ENCODE measurements around the gene GPR35. TPM values are rescaled to one million over a fixed set of nuclear protein-coding genes. Genes with fewer than 3 reads are reported as not detected.

GPR35 gene
- total and polyA plus RNA-seq, 2 donors (not counting 1 experiment from before 2014, with no cell fraction given) = 1.2 TPM; not detected in 1

DNA sequence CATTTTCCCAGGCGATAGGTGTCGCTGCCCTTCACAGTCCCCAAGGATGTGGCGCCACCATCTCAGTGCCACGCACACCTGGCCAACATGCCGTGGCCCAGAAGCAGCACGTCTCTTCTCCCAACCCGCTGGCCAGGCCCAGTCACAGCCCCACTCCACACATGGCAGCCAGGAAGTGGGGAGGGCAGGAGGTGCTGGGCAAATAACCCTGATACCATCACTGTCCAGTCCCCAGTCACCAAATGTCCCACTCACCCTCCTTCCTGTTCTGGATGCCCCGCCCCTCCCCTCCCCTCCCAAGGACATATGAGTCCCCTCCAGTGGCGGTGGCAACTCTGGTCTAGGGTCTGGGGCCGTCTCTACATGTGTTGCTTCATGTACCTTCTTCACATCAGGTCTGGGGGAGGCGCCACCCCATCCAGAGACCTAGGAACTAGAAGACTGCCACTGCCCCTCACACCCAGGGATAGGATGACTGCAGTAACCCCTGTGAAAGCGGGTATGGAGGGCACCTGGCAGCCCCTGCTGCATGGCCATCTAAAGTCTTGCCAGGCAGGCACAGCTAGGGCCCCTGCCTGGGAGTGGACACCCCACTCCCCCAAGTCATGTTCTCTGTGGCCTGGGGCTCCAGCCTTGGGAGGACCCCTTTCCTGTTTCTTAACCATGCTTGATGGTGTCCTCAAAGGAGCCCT lies 46.1 kb upstream of the GPR35 start:
- Histone ChIP-seq H2AFZ (ENCODE audit: low read length) (no peak overlapping the region), H3K9ac (ENCODE audit: insufficient read depth, low read length) (no peak overlapping the region), H3K9me3 (ENCODE audit: control insufficient read depth, insufficient read depth, low read depth, low read length) (no peaks in the 10 kb centered on the region), H3K79me2 (ENCODE audit: control insufficient read depth, insufficient read depth, low read length) (peaks cover 23% of the 10 kb centered on the region), H3K4me2 (ENCODE audit: extremely low read depth, insufficient read depth, low read length) (no peak overlapping the region), H3K4me3 (replicated peaks in 1 of 4; ENCODE audit: control extremely low read depth in 1 of 4, insufficient read depth in 1 of 4, low read depth in 3 of 4, low read length in 4 of 4) (no peak overlapping the region), H4K20me1 (ENCODE audit: control insufficient read depth, extremely low read depth, insufficient read depth, low read length) (no peaks in the 10 kb centered on the region), H3K27ac (ENCODE audit: insufficient read depth, low read length) (peak overlapping the region; percentile 67), H3K27me3 (ENCODE audit: control insufficient read depth, insufficient read depth, low read length) (no peaks in the 10 kb centered on the region), H3K36me3 (ENCODE audit: control insufficient read depth, insufficient read depth, low read length) (peaks cover 5% of the 10 kb centered on the region), H3K4me1 (ENCODE audit: control insufficient read depth, extremely low read depth, insufficient read depth, low read length) (peaks cover 6% of the 10 kb centered on the region)
- no peak for DNase-seq (ENCODE audit: low read depth in 2 of 2)
- TF ChIP-seq, protein P1, sequence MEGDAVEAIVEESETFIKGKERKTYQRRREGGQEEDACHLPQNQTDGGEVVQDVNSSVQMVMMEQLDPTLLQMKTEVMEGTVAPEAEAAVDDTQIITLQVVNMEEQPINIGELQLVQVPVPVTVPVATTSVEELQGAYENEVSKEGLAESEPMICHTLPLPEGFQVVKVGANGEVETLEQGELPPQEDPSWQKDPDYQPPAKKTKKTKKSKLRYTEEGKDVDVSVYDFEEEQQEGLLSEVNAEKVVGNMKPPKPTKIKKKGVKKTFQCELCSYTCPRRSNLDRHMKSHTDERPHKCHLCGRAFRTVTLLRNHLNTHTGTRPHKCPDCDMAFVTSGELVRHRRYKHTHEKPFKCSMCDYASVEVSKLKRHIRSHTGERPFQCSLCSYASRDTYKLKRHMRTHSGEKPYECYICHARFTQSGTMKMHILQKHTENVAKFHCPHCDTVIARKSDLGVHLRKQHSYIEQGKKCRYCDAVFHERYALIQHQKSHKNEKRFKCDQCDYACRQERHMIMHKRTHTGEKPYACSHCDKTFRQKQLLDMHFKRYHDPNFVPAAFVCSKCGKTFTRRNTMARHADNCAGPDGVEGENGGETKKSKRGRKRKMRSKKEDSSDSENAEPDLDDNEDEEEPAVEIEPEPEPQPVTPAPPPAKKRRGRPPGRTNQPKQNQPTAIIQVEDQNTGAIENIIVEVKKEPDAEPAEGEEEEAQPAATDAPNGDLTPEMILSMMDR (conservative IDR thresholded peaks at IDR 0.05 in 1 of 2, IDR thresholded peaks at IDR 0.05 in 1 of 2; ENCODE audit: low read depth in 1 of 2, low read length in 2 of 2) = no peak
- no peak for TF ChIP-seq EZH2 (IDR thresholded peaks at IDR 0.05; ENCODE audit: low read length, missing control alignments)

DNA sequence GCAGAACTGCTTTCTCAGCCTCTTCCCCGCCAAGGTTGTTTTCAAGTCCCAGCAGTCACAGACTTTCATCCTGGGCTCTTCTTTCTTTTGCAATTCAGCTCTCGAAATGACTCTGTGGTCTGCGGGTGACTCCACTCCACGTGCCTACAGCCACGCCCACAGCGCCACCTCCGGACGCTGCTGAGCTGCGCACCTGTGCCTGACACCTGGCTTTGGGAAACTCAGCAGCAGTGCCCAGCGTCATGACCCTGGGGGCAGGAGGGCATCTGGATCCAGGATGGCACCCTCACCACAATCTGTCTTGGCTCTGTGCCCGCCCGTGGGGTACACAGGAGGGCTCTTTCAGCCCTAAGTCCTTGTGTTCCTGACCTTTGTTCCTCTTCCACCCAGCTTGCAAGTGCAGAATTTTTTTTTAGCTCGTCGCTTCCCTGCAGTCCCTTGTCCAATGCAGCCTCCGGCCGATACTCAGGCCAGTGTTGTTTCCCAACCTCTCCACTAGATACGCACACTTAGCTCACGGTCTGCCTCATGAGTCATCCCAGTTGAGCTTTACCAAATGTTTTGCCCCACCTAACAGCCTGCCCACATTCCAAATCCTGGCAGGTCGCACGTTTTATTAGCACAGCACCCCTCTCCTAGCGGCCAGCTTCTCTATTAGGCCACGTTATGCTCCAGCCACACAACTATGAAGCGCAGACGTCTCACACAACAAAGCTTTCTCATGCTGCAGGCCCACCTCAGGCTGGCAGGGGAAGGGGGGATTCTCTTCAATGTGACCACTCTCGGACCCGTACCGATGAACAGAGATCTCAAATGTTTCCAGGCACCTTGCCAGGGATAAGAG lies 45.3 kb upstream of the GPR35 start:
- Histone ChIP-seq H4K20me1 (ENCODE audit: control insufficient read depth, extremely low read depth, insufficient read depth, low read length) (no peaks in the 10 kb centered on the region), H3K27me3 (ENCODE audit: control insufficient read depth, insufficient read depth, low read length) (no peaks in the 10 kb centered on the region), H2AFZ (ENCODE audit: low read length) (no peak overlapping the region), H3K27ac (ENCODE audit: insufficient read depth, low read length) (peak overlapping the region; percentile 67), H3K4me3 (replicated peaks in 1 of 4; ENCODE audit: control extremely low read depth in 1 of 4, insufficient read depth in 1 of 4, low read depth in 3 of 4, low read length in 4 of 4) (no peak overlapping the region), H3K36me3 (ENCODE audit: control insufficient read depth, insufficient read depth, low read length) (peaks cover 5% of the 10 kb centered on the region), H3K79me2 (ENCODE audit: control insufficient read depth, insufficient read depth, low read length) (peaks cover 30% of the 10 kb centered on the region), H3K9ac (ENCODE audit: insufficient read depth, low read length) (no peak overlapping the region), H3K9me3 (ENCODE audit: control insufficient read depth, insufficient read depth, low read depth, low read length) (no peaks in the 10 kb centered on the region), H3K4me2 (ENCODE audit: extremely low read depth, insufficient read depth, low read length) (no peak overlapping the region), H3K4me1 (ENCODE audit: control insufficient read depth, extremely low read depth, insufficient read depth, low read length) (peaks cover 10% of the 10 kb centered on the region)
- peak; percentile 84 to 97 for DNase-seq (ENCODE audit: low read depth in 2 of 2)
- no peak for TF ChIP-seq EZH2 (IDR thresholded peaks at IDR 0.05; ENCODE audit: low read length, missing control alignments)
- TF ChIP-seq, protein P1 (conservative IDR thresholded peaks at IDR 0.05 in 1 of 2, IDR thresholded peaks at IDR 0.05 in 1 of 2; ENCODE audit: low read depth in 1 of 2, low read length in 2 of 2) = peak in 1 of 2 donors; percentile 20

DNA sequence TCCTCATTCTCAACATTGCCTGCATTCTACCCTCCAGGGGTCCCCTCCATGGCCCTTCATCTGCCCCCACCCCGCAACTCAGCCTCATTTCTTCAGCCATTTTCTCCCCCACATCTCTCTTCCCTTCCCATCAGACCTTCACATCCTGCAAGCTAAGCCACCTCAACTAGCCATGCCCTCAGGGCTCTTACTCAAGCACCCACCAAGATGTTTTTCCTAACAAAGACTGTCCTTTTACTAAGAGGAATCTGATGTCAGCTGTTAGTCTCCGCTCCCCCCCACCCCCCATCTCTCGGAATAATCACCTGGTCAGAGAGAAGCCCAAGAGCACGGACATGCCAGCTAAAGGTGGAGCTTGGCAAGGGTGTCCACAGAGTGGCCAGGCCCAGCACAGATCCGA lies 43.5 kb upstream of the GPR35 start:
- no peaks in the 10 kb centered on the region for H3K27me3 ChIP-seq (ENCODE audit: control insufficient read depth, insufficient read depth, low read length)
- no peaks in the 10 kb centered on the region for H3K9me3 ChIP-seq (ENCODE audit: control insufficient read depth, insufficient read depth, low read depth, low read length)
- H3K4me3 ChIP-seq (replicated peaks in 1 of 4; ENCODE audit: control extremely low read depth in 1 of 4, insufficient read depth in 1 of 4, low read depth in 3 of 4, low read length in 4 of 4) = no peak overlapping the region
- DNase-seq (ENCODE audit: low read depth in 2 of 2) = no peak
- H3K79me2 ChIP-seq (ENCODE audit: control insufficient read depth, insufficient read depth, low read length) = peaks cover 42% of the 10 kb centered on the region
- H3K4me1 ChIP-seq (ENCODE audit: control insufficient read depth, extremely low read depth, insufficient read depth, low read length) = peaks cover 15% of the 10 kb centered on the region
- H3K27ac ChIP-seq (ENCODE audit: insufficient read depth, low read length) = no peak overlapping the region
- TF ChIP-seq, protein P1 (conservative IDR thresholded peaks at IDR 0.05 in 1 of 2, IDR thresholded peaks at IDR 0.05 in 1 of 2; ENCODE audit: low read depth in 1 of 2, low read length in 2 of 2) = no peak
- no peak for TF ChIP-seq EZH2 (IDR thresholded peaks at IDR 0.05; ENCODE audit: low read length, missing control alignments)
- no peak overlapping the region for H3K9ac ChIP-seq (ENCODE audit: insufficient read depth, low read length)
- H3K4me2 ChIP-seq (ENCODE audit: extremely low read depth, insufficient read depth, low read length) = no peak overlapping the region
- H2AFZ ChIP-seq (ENCODE audit: low read length) = no peak overlapping the region
- H4K20me1 ChIP-seq (ENCODE audit: control insufficient read depth, extremely low read depth, insufficient read depth, low read length) = no peaks in the 10 kb centered on the region
- H3K36me3 ChIP-seq (ENCODE audit: control insufficient read depth, insufficient read depth, low read length) = peaks cover 5% of the 10 kb centered on the region
